ENCODE measurements around the gene PINLYP. TPM values are rescaled to one million over a fixed set of nuclear protein-coding genes. Genes with fewer than 3 reads are reported as not detected.

Gene PINLYP
- total RNA-seq (1 to 10 TPM; 3.8 to 6.8 (median 4.9) TPM), polyA plus RNA-seq (9.8 TPM)
- long read RNA-seq, donor 1, partial matches to known transcripts: 0 of 2 reads
- long read RNA-seq, donor 1, other reads (novel, unspliced or antisense): 1 of 2 reads
- long read RNA-seq, donor 2, partial matches to known transcripts: 0 of 1 reads
- long read RNA-seq, donor 2, other reads (novel, unspliced or antisense): 0 of 1 reads
- long read RNA-seq, donor 3: 0 reads
- long read RNA-seq, donor 4, partial matches to known transcripts: 0 of 1 reads
- long read RNA-seq, donor 4, other reads (novel, unspliced or antisense): 0 of 1 reads

GRCh38 chr19:43575156-43575950 lies at the start of gene PINLYP, which contains the start of gene XRCC1:
PINLYP (plus strand) TSS chr19:43575801; CDS start chr19:43577192, 1,391 bp downstream.
XRCC1 (minus strand) TSS chr19:43575527; CDS start chr19:43575458, 69 bp downstream.
- Histone ChIP-seq H3K9me3 (ENCODE audit: control insufficient read depth, low read length) (no peaks in the 10 kb centered on the region), H3K4me3 (ENCODE audit: low read length) (peak within 1 kb of the TSS; percentile 78), H3K27me3 (ENCODE audit: control insufficient read depth, insufficient read depth) (no peaks in the 10 kb centered on the region), H3K27ac (ENCODE audit: low read length) (peak within 1 kb of the TSS; percentile 59), H3K4me1 (ENCODE audit: control insufficient read depth, insufficient read depth, low read length) (peaks cover 1% of the 10 kb centered on the region)
- peak; percentile 99 for ATAC-seq
- DNase-seq: peak; percentile 99
- WGBS: under 1% methylated on average over 51 of the region's 51 CpGs
- intact Hi-C loops (cut with DNase I): loop anchor here in 1 of 4 donors (2.0 kb wide), 1 partner anchor 21 kb away; the partner anchor contains the start of genes IRGQ and ZNF576

- Histone ChIP-seq H3K27ac (ENCODE audit: low read length) (peak overlapping the region; percentile 43), H3K27me3 (ENCODE audit: control insufficient read depth, insufficient read depth) (no peaks in the 10 kb centered on the region), H3K9me3 (ENCODE audit: control insufficient read depth, low read length) (no peaks in the 10 kb centered on the region), H3K4me3 (ENCODE audit: low read length) (peak overlapping the region; percentile 99), H3K4me1 (ENCODE audit: control insufficient read depth, insufficient read depth, low read length) (no peaks in the 10 kb centered on the region)
- intact Hi-C loops (cut with DNase I): no loop called here
- WGBS: 4% methylated on average over 26 of the region's 26 CpGs
- DNase-seq (peak; percentile 28 to 69 (median 66)), ATAC-seq (peak; percentile 34 to 42)
Measured at GRCh38 chr19:43525836-43526771, 49.5 kb upstream of the PINLYP start.

GRCh38 chr19:43526884-43527859 lies 48.4 kb upstream of the PINLYP start, which contains the start of gene ETHE1:
ETHE1 (minus strand) TSS chr19:43527201; CDS start chr19:43527177, 24 bp downstream.
- peak; percentile 95 to 96 for ATAC-seq
- Histone ChIP-seq H3K4me1 (ENCODE audit: control insufficient read depth, insufficient read depth, low read length) (no peaks in the 10 kb centered on the region), H3K4me3 (ENCODE audit: low read length) (peak within 1 kb of the TSS; percentile 99), H3K27me3 (ENCODE audit: control insufficient read depth, insufficient read depth) (no peaks in the 10 kb centered on the region), H3K9me3 (ENCODE audit: control insufficient read depth, low read length) (no peaks in the 10 kb centered on the region), H3K27ac (ENCODE audit: low read length) (peak within 1 kb of the TSS; percentile 91)
- DNase-seq: peak; percentile 83 to 95 (median 95)
- intact Hi-C loops (cut with DNase I): no loop called here
- WGBS: 4% methylated on average over 54 of the region's 54 CpGs

- H3K27ac ChIP-seq (ENCODE audit: low read length): peak overlapping the region; percentile 48
- WGBS: 24% methylated on average over 13 of the region's 13 CpGs
- H3K9me3 ChIP-seq (ENCODE audit: control insufficient read depth, low read length): no peaks in the 10 kb centered on the region
- peak overlapping the region; percentile 99 for H3K4me3 ChIP-seq (ENCODE audit: low read length)
- no peaks in the 10 kb centered on the region for H3K27me3 ChIP-seq (ENCODE audit: control insufficient read depth, insufficient read depth)
- no peaks in the 10 kb centered on the region for H3K4me1 ChIP-seq (ENCODE audit: control insufficient read depth, insufficient read depth, low read length)
- intact Hi-C loops (cut with DNase I): no loop called here
- DNase-seq (peak; percentile 40 to 69 (median 59)), ATAC-seq (no peak)
Measured at GRCh38 chr19:43527860-43528622, 47.6 kb upstream of the PINLYP start.

- Histone ChIP-seq H3K27ac (ENCODE audit: low read length) (peak overlapping the region; percentile 75), H3K4me3 (ENCODE audit: low read length) (peak overlapping the region; percentile 22), H3K27me3 (ENCODE audit: control insufficient read depth, insufficient read depth) (no peaks in the 10 kb centered on the region), H3K4me1 (ENCODE audit: control insufficient read depth, insufficient read depth, low read length) (no peaks in the 10 kb centered on the region), H3K9me3 (ENCODE audit: control insufficient read depth, low read length) (no peaks in the 10 kb centered on the region)
- DNase-seq (peak; percentile 57 to 86 (median 84)), ATAC-seq (peak; percentile 0 to 2)
- WGBS: 1% methylated on average over 16 of the region's 16 CpGs
- intact Hi-C loops (cut with DNase I): no loop called here
Measured at GRCh38 chr19:43532571-43532961, 43.0 kb upstream of the PINLYP start.

- no peaks in the 10 kb centered on the region for H3K27me3 ChIP-seq (ENCODE audit: control insufficient read depth, insufficient read depth)
- no peaks in the 10 kb centered on the region for H3K4me1 ChIP-seq (ENCODE audit: control insufficient read depth, insufficient read depth, low read length)
- intact Hi-C loops (cut with DNase I): no loop called here
- under 1% methylated on average over 47 of the region's 47 CpGs for WGBS
- ATAC-seq (peak; percentile 80 to 81), DNase-seq (peak; percentile 90 to 97 (median 96))
- peak within 1 kb of the TSS; percentile 22 for H3K4me3 ChIP-seq (ENCODE audit: low read length)
- H3K27ac ChIP-seq (ENCODE audit: low read length): peak within 1 kb of the TSS; percentile 75
- no peaks in the 10 kb centered on the region for H3K9me3 ChIP-seq (ENCODE audit: control insufficient read depth, low read length)
Measured at GRCh38 chr19:43532962-43533545, 42.5 kb upstream of the PINLYP start, which contains the start of gene ZNF575. ZNF575 (plus strand) TSS chr19:43533188; CDS start chr19:43534423, 1,235 bp downstream.

- H3K4me1 ChIP-seq (ENCODE audit: control insufficient read depth, insufficient read depth, low read length): no peaks in the 10 kb centered on the region
- under 1% methylated on average over 41 of the region's 41 CpGs for WGBS
- H3K9me3 ChIP-seq (ENCODE audit: control insufficient read depth, low read length): no peaks in the 10 kb centered on the region
- ATAC-seq: peak; percentile 93 to 94
- no peaks in the 10 kb centered on the region for H3K27me3 ChIP-seq (ENCODE audit: control insufficient read depth, insufficient read depth)
- intact Hi-C loops (cut with DNase I): no loop called here
- H3K4me3 ChIP-seq (ENCODE audit: low read length): peak overlapping the region; percentile 22
- H3K27ac ChIP-seq (ENCODE audit: low read length): peak overlapping the region; percentile 75
- peak; percentile 99 for DNase-seq
Measured at GRCh38 chr19:43533546-43534304, 41.9 kb upstream of the PINLYP start.

GRCh38 chr19:43534305-43534815 lies 41.2 kb upstream of the PINLYP start:
- 11% methylated on average over 17 of the region's 17 CpGs for WGBS
- H3K4me3 ChIP-seq (ENCODE audit: low read length): no peak overlapping the region
- ATAC-seq (no peak), DNase-seq (no peak)
- H3K9me3 ChIP-seq (ENCODE audit: control insufficient read depth, low read length): no peaks in the 10 kb centered on the region
- H3K27me3 ChIP-seq (ENCODE audit: control insufficient read depth, insufficient read depth): no peaks in the 10 kb centered on the region
- intact Hi-C loops (cut with DNase I): no loop called here
- peak overlapping the region; percentile 1 for H3K27ac ChIP-seq (ENCODE audit: low read length)
- H3K4me1 ChIP-seq (ENCODE audit: control insufficient read depth, insufficient read depth, low read length): no peaks in the 10 kb centered on the region
